Parathyroid adenoma (tissue), 2 donors: ENCODE results near the gene KLF16.
A peak's percentile ranks its signal among the peaks of the same experiment; 100 is the strongest.

Experiments
- H2AFZ ChIP-seq: fragments of 300-600 bp; sonication (generic); one replicate; pipeline ENCODE4 v1.7.0; 2017; ENCODE audit warnings: antibody characterized with exemption, mild to moderate bottlenecking
- H3K27ac ChIP-seq: fragments of 300-600 bp; sonication (generic); one replicate; pipeline ENCODE4 v1.7.0; 2017
- H3K27me3 ChIP-seq: fragments of 300-600 bp; sonication (generic); one replicate; pipeline ENCODE4 v1.7.0; 2017; ENCODE audit warnings: low read length; ENCODE audit not compliant: control insufficient read depth, insufficient read depth
- H3K36me3 ChIP-seq: fragments of 300-600 bp; sonication (generic); one replicate; pipeline ENCODE4 v1.7.0; 2017; ENCODE audit warnings: low read length; ENCODE audit not compliant: control insufficient read depth, insufficient read depth
- H3K4me1 ChIP-seq: fragments of 300-600 bp; sonication (generic); one replicate; pipeline ENCODE4 v1.7.0; 2017; ENCODE audit warnings: control low read depth
- H3K4me2 ChIP-seq: fragments of 300-600 bp; sonication (generic); one replicate; pipeline ENCODE4 v1.7.0; 2017; ENCODE audit warnings: low read length
- H3K4me3 ChIP-seq: fragments of 300-600 bp; sonication (generic); one replicate; pipeline ENCODE4 v1.7.0; 2017; ENCODE audit warnings: low read depth, low read length
- H3K79me2 ChIP-seq: fragments of 300-600 bp; sonication (generic); one replicate; pipeline ENCODE4 v1.7.0; 2017; ENCODE audit warnings: control low read depth
- H3K9ac ChIP-seq: fragments of 300-600 bp; sonication (generic); one replicate; pipeline ENCODE4 v1.7.0; 2017; ENCODE audit warnings: mild to moderate bottlenecking
- H3K9me3 ChIP-seq: fragments of 300-600 bp; sonication (generic); one replicate; pipeline ENCODE4 v1.7.0; 2017; ENCODE audit warnings: low read length; ENCODE audit not compliant: control insufficient read depth
- TF ChIP-seq, protein P1 (sequence below): fragments of 300-600 bp; sonication (generic); IDR thresholded peaks from one replicate; pipeline ENCODE4 v1.7.0; 2017; ENCODE audit warnings: antibody characterized with exemption, mild to moderate bottlenecking
- donor health status: primary hyperparathyroidism.

The KLF16 gene

DNA sequence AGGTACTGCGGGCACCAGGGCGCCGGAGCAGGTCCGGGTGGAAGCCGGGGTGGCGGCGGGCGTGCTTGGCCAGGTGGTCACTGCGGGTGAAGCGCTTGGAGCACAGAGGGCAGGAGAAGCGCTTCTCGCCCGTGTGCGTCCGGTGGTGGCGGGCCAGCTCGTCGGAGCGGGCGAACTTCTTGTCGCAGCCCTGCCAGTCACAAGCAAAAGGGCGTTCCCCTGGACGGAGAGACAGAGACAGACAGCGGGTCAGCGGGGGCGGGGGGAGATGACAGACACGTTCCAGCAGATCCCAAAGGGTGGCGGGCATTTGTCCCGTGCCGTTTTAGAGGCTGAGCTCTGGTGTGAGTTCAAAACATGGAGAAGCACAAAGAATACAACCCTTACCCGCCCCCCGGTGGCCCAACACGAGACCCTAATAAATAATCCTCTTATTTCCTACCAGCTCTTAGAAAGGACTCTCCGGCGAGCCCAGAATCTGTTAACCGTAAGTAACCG lies 8.8 kb downstream of the KLF16 start:
- TF ChIP-seq, protein P1, sequence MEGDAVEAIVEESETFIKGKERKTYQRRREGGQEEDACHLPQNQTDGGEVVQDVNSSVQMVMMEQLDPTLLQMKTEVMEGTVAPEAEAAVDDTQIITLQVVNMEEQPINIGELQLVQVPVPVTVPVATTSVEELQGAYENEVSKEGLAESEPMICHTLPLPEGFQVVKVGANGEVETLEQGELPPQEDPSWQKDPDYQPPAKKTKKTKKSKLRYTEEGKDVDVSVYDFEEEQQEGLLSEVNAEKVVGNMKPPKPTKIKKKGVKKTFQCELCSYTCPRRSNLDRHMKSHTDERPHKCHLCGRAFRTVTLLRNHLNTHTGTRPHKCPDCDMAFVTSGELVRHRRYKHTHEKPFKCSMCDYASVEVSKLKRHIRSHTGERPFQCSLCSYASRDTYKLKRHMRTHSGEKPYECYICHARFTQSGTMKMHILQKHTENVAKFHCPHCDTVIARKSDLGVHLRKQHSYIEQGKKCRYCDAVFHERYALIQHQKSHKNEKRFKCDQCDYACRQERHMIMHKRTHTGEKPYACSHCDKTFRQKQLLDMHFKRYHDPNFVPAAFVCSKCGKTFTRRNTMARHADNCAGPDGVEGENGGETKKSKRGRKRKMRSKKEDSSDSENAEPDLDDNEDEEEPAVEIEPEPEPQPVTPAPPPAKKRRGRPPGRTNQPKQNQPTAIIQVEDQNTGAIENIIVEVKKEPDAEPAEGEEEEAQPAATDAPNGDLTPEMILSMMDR = no peak
- Histone ChIP-seq H3K9me3 (no peaks in the 10 kb centered on the region), H3K27me3 (no peaks in the 10 kb centered on the region), H3K36me3 (no peaks in the 10 kb centered on the region), H3K27ac (no peak overlapping the region), H3K4me2 (no peak overlapping the region), H3K4me3 (no peak overlapping the region), H3K4me1 (peaks cover 8% of the 10 kb centered on the region), H3K9ac (no peak overlapping the region), H3K79me2 (peaks cover 7% of the 10 kb centered on the region), H2AFZ (no peak overlapping the region)

DNA sequence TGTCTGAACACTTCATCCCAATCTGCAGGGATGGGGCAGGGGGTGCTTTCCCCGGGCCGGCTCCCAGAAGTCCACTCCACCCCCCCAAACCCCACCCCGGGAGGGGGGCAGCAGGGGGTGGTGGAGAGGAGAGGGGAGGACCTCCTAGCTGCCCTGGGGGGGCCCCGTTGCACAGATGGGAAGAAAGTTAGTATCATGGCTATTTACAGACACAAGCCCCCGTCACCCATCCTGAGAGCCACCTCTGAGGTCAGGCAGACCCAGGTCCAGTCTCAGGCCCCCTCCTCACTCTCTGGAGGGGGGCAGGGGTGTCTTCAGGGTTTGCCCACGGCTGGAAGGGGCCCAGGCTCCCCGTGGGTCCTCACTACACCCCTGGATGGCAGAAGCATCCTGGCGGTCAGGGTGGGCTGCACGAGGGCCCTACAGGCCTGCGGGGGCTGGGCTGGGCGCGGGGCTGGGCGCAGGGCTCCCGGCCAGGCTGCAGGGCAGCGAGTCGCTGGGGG lies 9.3 kb downstream of the KLF16 start:
- Histone ChIP-seq H3K27me3 (no peaks in the 10 kb centered on the region), H3K79me2 (peaks cover 7% of the 10 kb centered on the region), H3K27ac (no peak overlapping the region), H3K4me2 (no peak overlapping the region), H3K9me3 (no peaks in the 10 kb centered on the region), H3K4me3 (no peak overlapping the region), H2AFZ (no peak overlapping the region), H3K36me3 (no peaks in the 10 kb centered on the region), H3K4me1 (peaks cover 3% of the 10 kb centered on the region), H3K9ac (no peak overlapping the region)
- TF ChIP-seq, protein P1 = no peak

DNA sequence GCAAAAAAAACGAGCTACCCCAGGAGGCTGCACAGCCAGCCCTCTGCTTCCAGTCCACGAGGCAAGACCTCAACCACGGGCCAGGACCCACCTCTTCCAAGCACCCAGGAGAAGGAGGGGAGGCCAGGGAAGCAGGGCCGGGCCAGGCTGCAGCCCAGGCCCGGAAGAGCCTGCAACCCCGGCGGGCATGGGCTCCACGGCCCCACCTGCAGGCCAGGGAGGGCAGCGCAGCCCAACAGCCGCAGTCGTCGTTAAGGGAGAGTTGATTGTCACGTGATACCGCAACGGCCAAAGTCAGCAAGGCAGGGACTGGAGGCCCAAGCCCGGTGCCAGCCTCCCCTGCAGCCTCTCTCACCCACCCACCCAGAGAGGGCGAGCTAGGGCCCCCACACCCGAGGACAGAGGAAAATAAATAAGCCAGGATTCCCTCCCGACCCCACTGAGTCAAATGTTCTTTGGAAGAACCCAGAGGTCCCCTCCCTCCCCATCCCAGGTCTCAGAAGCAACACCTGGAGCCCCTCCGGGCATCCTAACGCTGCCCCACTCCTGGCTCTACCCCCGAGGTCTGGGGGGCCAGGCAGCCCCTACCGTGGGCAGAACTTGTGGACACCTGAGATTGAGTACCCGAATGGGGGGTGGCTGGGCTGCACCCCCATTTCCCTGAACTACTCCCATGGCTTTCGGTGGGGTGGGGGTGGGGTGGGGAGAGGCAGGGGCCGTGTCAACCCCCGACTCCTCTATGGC lies 9.9 kb downstream of the KLF16 start:
- no peaks in the 10 kb centered on the region for H3K27me3 ChIP-seq
- H3K27ac ChIP-seq = no peak overlapping the region
- H3K4me2 ChIP-seq = peak overlapping the region; percentile 19
- H3K79me2 ChIP-seq = peaks cover 7% of the 10 kb centered on the region
- no peaks in the 10 kb centered on the region for H3K36me3 ChIP-seq
- no peak overlapping the region for H2AFZ ChIP-seq
- no peak overlapping the region for H3K9ac ChIP-seq
- no peaks in the 10 kb centered on the region for H3K9me3 ChIP-seq
- TF ChIP-seq, protein P1 = peak; percentile 88
- no peak overlapping the region for H3K4me3 ChIP-seq
- H3K4me1 ChIP-seq = peaks cover 3% of the 10 kb centered on the region

GRCh38 chr19:1852581-1853128 lies 10.7 kb downstream of the KLF16 start:
- peaks cover 3% of the 10 kb centered on the region for H3K4me1 ChIP-seq
- no peak overlapping the region for H3K27ac ChIP-seq
- H3K27me3 ChIP-seq = no peaks in the 10 kb centered on the region
- no peak overlapping the region for H3K9ac ChIP-seq
- no peak overlapping the region for H3K4me2 ChIP-seq
- H3K4me3 ChIP-seq = no peak overlapping the region
- H2AFZ ChIP-seq = no peak overlapping the region
- no peaks in the 10 kb centered on the region for H3K36me3 ChIP-seq
- H3K9me3 ChIP-seq = no peaks in the 10 kb centered on the region
- peaks cover 10% of the 10 kb centered on the region for H3K79me2 ChIP-seq
- TF ChIP-seq, protein P1 = no peak
